ENCODE data around the gene IPO4. TPM values are rescaled to one million over a fixed set of nuclear protein-coding genes. Genes with fewer than 3 reads are reported as not detected.

IPO4 gene
- total and polyA plus RNA-seq, 9 of the 15 experiments (the other 6 are each of a cell fraction or from before 2014, with no cell fraction given): 7.3 to 122 (median 31.8) TPM

- TF ChIP-seq, protein P1, sequence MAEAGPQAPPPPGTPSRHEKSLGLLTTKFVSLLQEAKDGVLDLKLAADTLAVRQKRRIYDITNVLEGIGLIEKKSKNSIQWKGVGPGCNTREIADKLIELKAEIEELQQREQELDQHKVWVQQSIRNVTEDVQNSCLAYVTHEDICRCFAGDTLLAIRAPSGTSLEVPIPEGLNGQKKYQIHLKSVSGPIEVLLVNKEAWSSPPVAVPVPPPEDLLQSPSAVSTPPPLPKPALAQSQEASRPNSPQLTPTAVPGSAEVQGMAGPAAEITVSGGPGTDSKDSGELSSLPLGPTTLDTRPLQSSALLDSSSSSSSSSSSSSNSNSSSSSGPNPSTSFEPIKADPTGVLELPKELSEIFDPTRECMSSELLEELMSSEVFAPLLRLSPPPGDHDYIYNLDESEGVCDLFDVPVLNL (CRISPR knock-in tag; IDR thresholded peaks at IDR 0.05; ENCODE audit: low read depth): no peak
- no peak for TF ChIP-seq BCL6 (CRISPR knock-in tag; IDR thresholded peaks at IDR 0.05)
- TF ChIP-seq STAT5A (IDR thresholded peaks at IDR 0.05; ENCODE audit: borderline replicate concordance, low read length): peak; percentile 76
- TF ChIP-seq, protein P2, sequence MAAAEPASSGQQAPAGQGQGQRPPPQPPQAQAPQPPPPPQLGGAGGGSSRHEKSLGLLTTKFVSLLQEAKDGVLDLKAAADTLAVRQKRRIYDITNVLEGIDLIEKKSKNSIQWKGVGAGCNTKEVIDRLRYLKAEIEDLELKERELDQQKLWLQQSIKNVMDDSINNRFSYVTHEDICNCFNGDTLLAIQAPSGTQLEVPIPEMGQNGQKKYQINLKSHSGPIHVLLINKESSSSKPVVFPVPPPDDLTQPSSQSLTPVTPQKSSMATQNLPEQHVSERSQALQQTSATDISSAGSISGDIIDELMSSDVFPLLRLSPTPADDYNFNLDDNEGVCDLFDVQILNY (CRISPR knock-in tag; IDR thresholded peaks at IDR 0.05): no peak
- TF ChIP-seq MEIS2 (IDR thresholded peaks at IDR 0.05; ENCODE audit: partially characterized antibody): peak; percentile 34
- TF ChIP-seq MAZ (CRISPR knock-in tag; conservative IDR thresholded peaks at IDR 0.05 in 1 of 2, IDR thresholded peaks at IDR 0.05 in 1 of 2): peak; percentile 73 to 76; a peak in 3 of 4 replicates
- peak; percentile 70 for TF ChIP-seq GABPB1 (CRISPR knock-in tag; IDR thresholded peaks at IDR 0.05)
- TF ChIP-seq SRF (CRISPR knock-in tag; IDR thresholded peaks at IDR 0.05): peak in 1 of 2 experiments; percentile 90; a peak in 1 of 4 replicates
- no peak for TF ChIP-seq ELF4 (CRISPR knock-in tag; IDR thresholded peaks at IDR 0.05)
- TF ChIP-seq PHF8 (IDR thresholded peaks at IDR 0.05; ENCODE audit: borderline replicate concordance, low read length): peak; percentile 50; the same call in 1 of the 2 replicates
- no peak for TF ChIP-seq SIN3B (IDR thresholded peaks at IDR 0.05; ENCODE audit: low read depth)
- TF ChIP-seq YY1 (IDR thresholded peaks at IDR 0.05; ENCODE audit: borderline replicate concordance in 1 of 3, control insufficient read depth in 1 of 3, extremely low read depth in 1 of 3, insufficient read depth in 3 of 3, insufficient read length in 1 of 3, insufficient replicate concordance in 2 of 3, low read depth in 1 of 3, low read length in 2 of 3): peak in 1 of 3 experiments; percentile 25
- TF ChIP-seq FOXJ3 (CRISPR knock-in tag; IDR thresholded peaks at IDR 0.05): no peak
- TF ChIP-seq UBTF (IDR thresholded peaks at IDR 0.05; ENCODE audit: borderline replicate concordance in 1 of 2, low read depth in 2 of 2, low read length in 2 of 2): no peak
- TF ChIP-seq SMAD4 (CRISPR knock-in tag; conservative IDR thresholded peaks at IDR 0.05): peak; percentile 50; the same call in 1 of the 2 replicates
- TF ChIP-seq NFATC3 (IDR thresholded peaks at IDR 0.05): no peak
- no peak for TF ChIP-seq HOMEZ (CRISPR knock-in tag; IDR thresholded peaks at IDR 0.05)
- no peak for TF ChIP-seq MYBL2 (IDR thresholded peaks at IDR 0.05; ENCODE audit: low read depth)
- TF ChIP-seq MYBL2 (CRISPR knock-in tag; IDR thresholded peaks at IDR 0.05; ENCODE audit: borderline replicate concordance): no peak
Measured at GRCh38 chr14:24160850-24161804, 27.5 kb downstream of the IPO4 start, which contains the start of gene IRF9 (continued).
